Measurements from ENCODE around the gene LAMP1.
"Not testable (repeated sequence)": the region's sequence is repeated elsewhere in the genome, so short reads cannot be mapped to it uniquely, and the experiment has no call there.

LAMP1 gene

GRCh38 chr13:113367020-113367560 is 70.1 kb downstream of the LAMP1 start:
- ATAC-seq, result no peak
- TF ChIP-seq CSRNP3 (CRISPR knock-in tag; IDR thresholded peaks at IDR 0.05), result no peak
- TF ChIP-seq PATZ1 (CRISPR knock-in tag; IDR thresholded peaks at IDR 0.05; ENCODE audit: borderline replicate concordance), result no peak
- TF ChIP-seq ZFP30 (CRISPR knock-in tag; IDR thresholded peaks at IDR 0.05), result no peak
- no peak for TF ChIP-seq BACH2 (CRISPR knock-in tag; IDR thresholded peaks at IDR 0.05; ENCODE audit: borderline replicate concordance)
- TF ChIP-seq SNAI2 (CRISPR knock-in tag; IDR thresholded peaks at IDR 0.05), result no peak
- TF ChIP-seq TSHZ2 (CRISPR knock-in tag; IDR thresholded peaks at IDR 0.05), result no peak
- TF ChIP-seq TOX (CRISPR knock-in tag; IDR thresholded peaks at IDR 0.05; ENCODE audit: borderline replicate concordance), result no peak

GRCh38 chr13:113367771-113368170 is 70.7 kb downstream of the LAMP1 start:
- TF ChIP-seq BACH2 (CRISPR knock-in tag; IDR thresholded peaks at IDR 0.05; ENCODE audit: borderline replicate concordance), result no peak
- TF ChIP-seq PPARA (CRISPR knock-in tag; IDR thresholded peaks at IDR 0.05; ENCODE audit: borderline replicate concordance), result no peak
- no peak for TF ChIP-seq CSDC2 (CRISPR knock-in tag; IDR thresholded peaks at IDR 0.05)
- TF ChIP-seq TCF4 (CRISPR knock-in tag; IDR thresholded peaks at IDR 0.05; ENCODE audit: borderline replicate concordance), result no peak
- ATAC-seq, result no peak

- not testable (repeated sequence) for ATAC-seq
Measured at GRCh38 chr13:113368353-113368752, 71.3 kb downstream of the LAMP1 start.

- no peak for TF ChIP-seq RARB (CRISPR knock-in tag; IDR thresholded peaks at IDR 0.05)
- no peak for TF ChIP-seq ZFP3 (CRISPR knock-in tag; IDR thresholded peaks at IDR 0.05)
- no peak for TF ChIP-seq CSDC2 (CRISPR knock-in tag; IDR thresholded peaks at IDR 0.05)
- no peak for TF ChIP-seq POU6F1 (CRISPR knock-in tag; IDR thresholded peaks at IDR 0.05; ENCODE audit: borderline replicate concordance, low read depth)
- no peak for TF ChIP-seq ZNF565 (CRISPR knock-in tag; conservative IDR thresholded peaks at IDR 0.05; ENCODE audit: low read depth)
- no peak for TF ChIP-seq GLIS3 (CRISPR knock-in tag; IDR thresholded peaks at IDR 0.05)
- no peak for TF ChIP-seq ISL1 (CRISPR knock-in tag; IDR thresholded peaks at IDR 0.05)
- no peak for TF ChIP-seq PATZ1 (CRISPR knock-in tag; IDR thresholded peaks at IDR 0.05; ENCODE audit: borderline replicate concordance)
- TF ChIP-seq ZC3H10 (CRISPR knock-in tag; IDR thresholded peaks at IDR 0.05), result no peak
- TF ChIP-seq ZNF8 (CRISPR knock-in tag; IDR thresholded peaks at IDR 0.05), result no peak
- ATAC-seq, result no peak
Measured at GRCh38 chr13:113369189-113369588, 72.2 kb downstream of the LAMP1 start.

Measured in SK-N-SH treated with all-trans-retinoic acid at 6 μM for 48 hours (cell line).